Measurements from ENCODE around the gene ZSCAN32. TPM values are rescaled to one million over a fixed set of nuclear protein-coding genes. Genes with fewer than 3 reads are reported as not detected.

ZSCAN32 gene
- total RNA-seq, 1 experiment from 2014 or later, result 16.6 TPM

DNA sequence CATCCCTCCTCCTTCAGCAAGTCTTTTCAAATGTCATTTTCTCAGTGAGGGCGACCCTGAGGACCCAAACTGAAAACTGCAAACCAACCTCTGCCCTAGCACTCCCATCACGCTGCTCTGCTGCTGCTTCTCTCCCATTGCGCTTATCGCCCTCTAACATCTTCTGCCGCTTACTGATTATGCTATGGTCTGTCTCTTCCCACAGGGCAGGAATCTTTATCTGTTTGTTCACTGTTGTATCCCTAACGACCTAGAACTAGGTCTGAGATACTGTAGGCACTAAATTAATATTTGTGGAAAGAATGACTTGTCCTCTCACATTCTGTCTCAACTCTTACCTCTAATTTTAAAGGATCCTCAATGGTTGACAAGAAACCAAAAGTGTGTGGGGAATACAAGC lies 12.5 kb downstream of the ZSCAN32 start:
- Histone ChIP-seq H3K27me3 (replicated peaks; ENCODE audit: control insufficient read depth, insufficient read depth, low read length) (no peaks in the 10 kb centered on the region), H3K36me3 (ENCODE audit: control insufficient read depth, insufficient read depth, low read length) (peaks cover 6% of the 10 kb centered on the region), H3K4me1 (no peaks in the 10 kb centered on the region), H3K4me3 (ENCODE audit: low read depth, low read length) (no peak overlapping the region), H3K9me3 (peaks cover 13% of the 10 kb centered on the region)
- Mint-ChIP-seq H3K4me3 (ENCODE audit: unreplicated experiment) (no peak overlapping the region), H3K27me3 (ENCODE audit: insufficient read depth, unreplicated experiment) (no peaks in the 10 kb centered on the region), H3K27ac (ENCODE audit: unreplicated experiment) (no peak overlapping the region), H3K9me3 (ENCODE audit: unreplicated experiment) (peaks cover 18% of the 10 kb centered on the region), H3K4me1 (ENCODE audit: low read depth, unreplicated experiment) (no peaks in the 10 kb centered on the region), H3K36me3 (ENCODE audit: insufficient read depth, unreplicated experiment) (peaks cover 46% of the 10 kb centered on the region)
- ChIA-PET CTCF (no interaction called here), POLR2A (no interaction called here)
- no peak for DNase-seq
- intact Hi-C loops (cut with micrococcal nuclease; ENCODE audit: unreplicated experiment), result no loop called here
- BruUV-seq (replicated peaks), result no TSS peak
- TF ChIP-seq, protein P1, sequence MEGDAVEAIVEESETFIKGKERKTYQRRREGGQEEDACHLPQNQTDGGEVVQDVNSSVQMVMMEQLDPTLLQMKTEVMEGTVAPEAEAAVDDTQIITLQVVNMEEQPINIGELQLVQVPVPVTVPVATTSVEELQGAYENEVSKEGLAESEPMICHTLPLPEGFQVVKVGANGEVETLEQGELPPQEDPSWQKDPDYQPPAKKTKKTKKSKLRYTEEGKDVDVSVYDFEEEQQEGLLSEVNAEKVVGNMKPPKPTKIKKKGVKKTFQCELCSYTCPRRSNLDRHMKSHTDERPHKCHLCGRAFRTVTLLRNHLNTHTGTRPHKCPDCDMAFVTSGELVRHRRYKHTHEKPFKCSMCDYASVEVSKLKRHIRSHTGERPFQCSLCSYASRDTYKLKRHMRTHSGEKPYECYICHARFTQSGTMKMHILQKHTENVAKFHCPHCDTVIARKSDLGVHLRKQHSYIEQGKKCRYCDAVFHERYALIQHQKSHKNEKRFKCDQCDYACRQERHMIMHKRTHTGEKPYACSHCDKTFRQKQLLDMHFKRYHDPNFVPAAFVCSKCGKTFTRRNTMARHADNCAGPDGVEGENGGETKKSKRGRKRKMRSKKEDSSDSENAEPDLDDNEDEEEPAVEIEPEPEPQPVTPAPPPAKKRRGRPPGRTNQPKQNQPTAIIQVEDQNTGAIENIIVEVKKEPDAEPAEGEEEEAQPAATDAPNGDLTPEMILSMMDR (IDR thresholded peaks at IDR 0.05; ENCODE audit: insufficient read depth in 1 of 2, low read depth in 1 of 2, low read length in 1 of 2, severe bottlenecking in 1 of 2, unreplicated experiment in 1 of 2), result no peak

DNA sequence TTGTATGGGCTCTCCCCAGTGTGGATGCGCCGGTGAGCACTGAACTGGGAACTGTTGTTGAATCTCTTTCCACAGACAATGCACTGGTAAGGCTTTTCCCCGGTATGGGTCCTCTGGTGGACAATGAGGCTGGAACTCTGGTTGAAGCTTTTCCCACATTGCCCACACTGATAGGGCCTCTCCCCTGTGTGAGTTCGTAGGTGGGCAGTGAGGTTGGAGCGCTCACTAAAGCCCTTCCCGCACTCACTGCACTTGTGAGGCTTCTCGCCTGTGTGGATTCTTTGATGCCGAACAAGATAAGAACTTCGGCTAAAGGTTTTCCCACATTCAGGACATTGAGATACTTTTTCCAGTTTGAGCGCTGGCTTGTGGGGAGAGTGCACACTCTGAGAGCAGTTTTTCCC lies 17.8 kb downstream of the ZSCAN32 start:
- Mint-ChIP-seq H3K4me1 (ENCODE audit: low read depth, unreplicated experiment) (no peaks in the 10 kb centered on the region), H3K36me3 (ENCODE audit: insufficient read depth, unreplicated experiment) (peaks cover 51% of the 10 kb centered on the region), H3K27ac (ENCODE audit: unreplicated experiment) (no peak overlapping the region), H3K27me3 (ENCODE audit: insufficient read depth, unreplicated experiment) (no peaks in the 10 kb centered on the region), H3K9me3 (ENCODE audit: unreplicated experiment) (peaks cover 34% of the 10 kb centered on the region), H3K4me3 (ENCODE audit: unreplicated experiment) (no peak overlapping the region)
- Histone ChIP-seq H3K4me1 (no peaks in the 10 kb centered on the region), H3K9me3 (peaks cover 30% of the 10 kb centered on the region), H3K4me3 (ENCODE audit: low read depth, low read length) (no peak overlapping the region), H3K27me3 (replicated peaks; ENCODE audit: control insufficient read depth, insufficient read depth, low read length) (no peaks in the 10 kb centered on the region), H3K36me3 (ENCODE audit: control insufficient read depth, insufficient read depth, low read length) (peaks cover 12% of the 10 kb centered on the region)
- DNase-seq, result no peak
- TF ChIP-seq, protein P1 (IDR thresholded peaks at IDR 0.05; ENCODE audit: insufficient read depth in 1 of 2, low read depth in 1 of 2, low read length in 1 of 2, severe bottlenecking in 1 of 2, unreplicated experiment in 1 of 2), result no peak
- intact Hi-C loops (cut with micrococcal nuclease; ENCODE audit: unreplicated experiment), result no loop called here
- ChIA-PET CTCF (no interaction called here), POLR2A (no interaction called here)
- BruUV-seq (replicated peaks), result no TSS peak

DNA sequence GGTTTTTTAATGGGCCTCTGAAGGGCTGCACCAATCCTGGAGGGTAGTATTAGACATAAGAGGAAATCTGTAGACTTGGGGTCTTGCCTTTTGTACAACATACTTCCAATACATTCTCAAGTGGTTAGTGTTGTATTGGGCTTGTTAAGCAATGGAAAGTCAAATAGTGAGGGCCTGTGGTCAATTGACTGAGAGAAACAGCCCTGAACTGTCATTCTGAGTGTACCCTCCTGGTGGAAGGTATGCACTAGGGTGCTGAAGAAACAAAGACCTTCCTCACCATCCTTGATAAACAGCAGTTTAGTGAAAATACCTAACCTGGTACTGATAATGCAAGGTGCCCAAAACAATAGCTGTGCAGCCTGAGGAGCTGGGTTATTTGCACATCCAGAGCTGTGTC lies 22.9 kb downstream of the ZSCAN32 start:
- Histone ChIP-seq H3K9me3 (peaks cover 13% of the 10 kb centered on the region), H3K27me3 (replicated peaks; ENCODE audit: control insufficient read depth, insufficient read depth, low read length) (no peaks in the 10 kb centered on the region), H3K36me3 (ENCODE audit: control insufficient read depth, insufficient read depth, low read length) (peaks cover 2% of the 10 kb centered on the region; the same call in 1 of the 2 replicates), H3K4me1 (no peaks in the 10 kb centered on the region), H3K4me3 (ENCODE audit: low read depth, low read length) (no peak overlapping the region)
- CTCF ChIA-PET, result no interaction called here
- H3K27ac Mint-ChIP-seq (ENCODE audit: unreplicated experiment), result no peak overlapping the region
- peaks cover 22% of the 10 kb centered on the region for H3K36me3 Mint-ChIP-seq (ENCODE audit: insufficient read depth, unreplicated experiment)
- DNase-seq, result peak in 1 of 2 experiments; percentile 19
- H3K9me3 Mint-ChIP-seq (ENCODE audit: unreplicated experiment), result peaks cover 23% of the 10 kb centered on the region
- TF ChIP-seq, protein P1 (IDR thresholded peaks at IDR 0.05; ENCODE audit: insufficient read depth in 1 of 2, low read depth in 1 of 2, low read length in 1 of 2, severe bottlenecking in 1 of 2, unreplicated experiment in 1 of 2), result no peak
- H3K4me1 Mint-ChIP-seq (ENCODE audit: low read depth, unreplicated experiment), result no peaks in the 10 kb centered on the region
- intact Hi-C loops (cut with micrococcal nuclease; ENCODE audit: unreplicated experiment), result no loop called here
- H3K4me3 Mint-ChIP-seq (ENCODE audit: unreplicated experiment), result no peak overlapping the region
- POLR2A ChIA-PET, result no interaction called here
- BruUV-seq (replicated peaks), result no TSS peak
- peaks cover 2% of the 10 kb centered on the region for H3K27me3 Mint-ChIP-seq (ENCODE audit: insufficient read depth, unreplicated experiment)

Data from Caco-2 (cell line).